ENCODE measurements around the gene FANCI.

- TF ChIP-seq POLR2A (IDR thresholded peaks at IDR 0.05) = no peak
- TF ChIP-seq, protein P1, sequence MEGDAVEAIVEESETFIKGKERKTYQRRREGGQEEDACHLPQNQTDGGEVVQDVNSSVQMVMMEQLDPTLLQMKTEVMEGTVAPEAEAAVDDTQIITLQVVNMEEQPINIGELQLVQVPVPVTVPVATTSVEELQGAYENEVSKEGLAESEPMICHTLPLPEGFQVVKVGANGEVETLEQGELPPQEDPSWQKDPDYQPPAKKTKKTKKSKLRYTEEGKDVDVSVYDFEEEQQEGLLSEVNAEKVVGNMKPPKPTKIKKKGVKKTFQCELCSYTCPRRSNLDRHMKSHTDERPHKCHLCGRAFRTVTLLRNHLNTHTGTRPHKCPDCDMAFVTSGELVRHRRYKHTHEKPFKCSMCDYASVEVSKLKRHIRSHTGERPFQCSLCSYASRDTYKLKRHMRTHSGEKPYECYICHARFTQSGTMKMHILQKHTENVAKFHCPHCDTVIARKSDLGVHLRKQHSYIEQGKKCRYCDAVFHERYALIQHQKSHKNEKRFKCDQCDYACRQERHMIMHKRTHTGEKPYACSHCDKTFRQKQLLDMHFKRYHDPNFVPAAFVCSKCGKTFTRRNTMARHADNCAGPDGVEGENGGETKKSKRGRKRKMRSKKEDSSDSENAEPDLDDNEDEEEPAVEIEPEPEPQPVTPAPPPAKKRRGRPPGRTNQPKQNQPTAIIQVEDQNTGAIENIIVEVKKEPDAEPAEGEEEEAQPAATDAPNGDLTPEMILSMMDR (IDR thresholded peaks at IDR 0.05) = no peak
These were observed 108.7 kb downstream of the FANCI start for GRCh38 chr15:89352476-89352875.
